ENCODE measurements around the gene EDAR. TPM values are rescaled to one million over a fixed set of nuclear protein-coding genes. Genes with fewer than 3 reads are reported as not detected.

Gene EDAR
- total and polyA plus RNA-seq, 3 experiments from 2014 or later: 0.07 to 0.64 (median 0.16) TPM

DNA sequence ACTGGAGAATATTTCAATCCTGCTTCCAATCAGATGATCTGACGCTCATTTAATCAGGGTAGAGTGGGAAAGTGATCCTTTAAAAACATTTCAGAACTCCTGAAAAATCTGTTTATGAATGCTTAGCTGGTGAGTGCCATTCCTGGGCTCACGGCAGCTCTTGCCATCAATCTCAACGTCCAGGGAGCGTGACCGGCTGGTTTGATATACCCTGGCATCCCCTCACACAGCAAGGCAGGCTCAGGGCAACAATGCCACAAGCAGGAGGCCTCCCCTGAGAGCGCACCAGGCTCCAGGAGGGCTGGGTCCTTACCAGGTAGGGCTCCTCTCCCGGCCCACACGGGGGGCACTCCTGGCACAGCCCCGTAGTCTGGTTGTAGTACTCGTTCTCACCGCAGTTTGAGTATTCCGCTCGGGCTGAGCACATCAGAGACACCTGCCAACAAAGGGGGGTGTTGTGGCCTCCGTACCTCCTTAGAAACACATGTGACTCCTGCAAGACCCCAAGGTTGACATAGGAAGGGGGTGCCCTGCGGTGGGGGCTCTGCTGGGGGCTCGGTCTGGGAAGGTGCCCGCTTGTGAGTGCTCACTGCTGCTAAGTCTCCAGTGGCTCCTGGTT, 59.1 kb downstream of the EDAR start:
- Histone ChIP-seq H3K36me3 (ENCODE audit: insufficient read depth, low read length) (no peaks in the 10 kb centered on the region), H3K4me1 (ENCODE audit: insufficient read depth, low read length) (no peaks in the 10 kb centered on the region), H3K9me3 (ENCODE audit: low read length) (no peaks in the 10 kb centered on the region), H3K4me3 (ENCODE audit: low read length) (no peak overlapping the region), H3K27ac (ENCODE audit: low read depth, low read length) (no peak overlapping the region), H3K27me3 (ENCODE audit: insufficient read depth, low read length, poor library complexity, severe bottlenecking) (no peaks in the 10 kb centered on the region)
- ChIA-PET POLR2A (no interaction called here), CTCF (interaction anchor here (1.6 to 2.0 kb wide), 2 partner anchors 13 to 581 kb away, joined by 3 to 8 read pairs; no protein-coding TSS in a partner anchor)
- Mint-ChIP-seq H3K9me3 (no peaks in the 10 kb centered on the region), H3K27ac (no peak overlapping the region), H3K27me3 (peaks cover 0 to 2% of the 10 kb centered on the region in 2 donors), H3K36me3 (no peaks in the 10 kb centered on the region), H3K4me1 (peaks cover 2 to 6% (median 5%) of the 10 kb centered on the region in 3 donors), H3K4me3 (no peak overlapping the region)
- no peak for DNase-seq

DNA sequence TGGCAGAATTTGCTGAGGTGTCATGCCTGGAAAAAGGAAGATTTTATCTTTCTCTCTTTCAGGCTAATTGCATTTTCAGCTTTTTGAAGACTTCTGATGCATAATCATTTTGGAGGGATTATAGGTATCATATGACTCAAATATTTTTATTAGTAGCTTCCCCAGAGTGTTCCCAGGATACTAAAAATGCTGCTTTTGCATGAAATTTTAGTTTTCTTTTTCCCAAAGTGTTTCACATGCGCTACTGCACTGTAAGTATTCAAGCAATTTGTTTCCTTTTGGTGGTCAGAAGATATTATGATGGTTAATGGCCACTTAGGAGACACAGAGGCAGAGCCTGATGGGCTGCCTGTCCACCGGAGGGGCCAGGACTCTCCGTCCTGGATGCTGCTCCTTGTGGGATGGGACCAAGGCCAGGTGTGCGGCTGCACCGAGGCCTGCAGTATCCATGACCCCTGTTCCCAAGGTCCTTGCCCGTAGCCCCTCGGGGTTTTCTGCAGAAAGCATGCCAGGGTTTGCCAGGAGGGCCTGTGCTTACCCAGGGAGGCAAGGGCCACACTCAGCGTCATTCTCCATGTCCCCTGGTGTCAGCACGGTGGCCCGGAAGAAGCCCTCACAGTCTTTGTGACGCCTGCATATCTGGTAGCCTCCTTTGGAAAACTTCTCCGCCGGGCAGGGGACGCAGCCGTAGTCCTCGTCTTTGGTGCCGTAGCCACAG, 60.2 kb downstream of the EDAR start:
- peaks cover 2 to 6% (median 5%) of the 10 kb centered on the region in 3 donors for H3K4me1 Mint-ChIP-seq
- CTCF ChIA-PET: interaction anchor here (0.6 to 2.1 kb wide), 16 partner anchors 12 to 582 kb away, joined by 3 to 12 read pairs (median 4); partner anchors contain the start of gene EDAR

DNA sequence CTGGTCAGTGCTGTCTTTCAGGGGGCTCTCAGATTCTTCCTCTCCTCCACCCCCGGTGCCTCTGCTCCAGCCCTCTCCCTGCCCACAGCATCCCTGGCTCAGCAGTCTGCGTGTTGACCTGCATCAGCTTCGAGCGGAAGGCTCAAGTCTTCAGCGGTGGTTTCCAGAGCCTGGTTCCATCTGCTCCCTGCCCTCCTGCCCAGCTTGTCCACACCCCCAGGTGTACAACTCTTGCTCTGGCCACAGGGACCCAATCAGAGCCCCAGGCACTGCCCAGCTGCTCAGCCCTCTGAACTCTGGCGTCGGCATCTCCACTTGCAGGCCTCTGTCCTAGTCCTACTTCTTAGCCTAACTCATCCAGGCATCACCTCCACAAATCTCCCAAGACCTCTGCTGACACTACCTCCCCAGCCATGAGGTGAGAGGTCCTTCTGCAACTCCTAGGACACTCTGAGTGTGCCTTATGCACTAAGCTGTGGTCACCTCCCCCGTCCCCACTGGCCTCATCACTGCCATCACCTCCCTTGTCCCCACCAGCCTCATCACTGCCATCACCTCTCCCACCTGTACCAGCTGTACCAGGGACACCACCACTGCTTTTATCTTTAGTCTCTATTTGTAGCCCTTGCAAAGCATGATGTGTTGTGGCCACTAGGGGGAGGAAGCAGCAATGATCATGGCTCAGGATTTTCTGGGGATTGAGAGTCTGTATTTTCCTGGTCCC, 60.9 kb downstream of the EDAR start:
- no peak overlapping the region for H3K4me3 ChIP-seq (ENCODE audit: low read length)
- Mint-ChIP-seq H3K36me3 (no peaks in the 10 kb centered on the region), H3K9me3 (no peaks in the 10 kb centered on the region), H3K27ac (peak overlapping the region in 1 of 8 donors; percentile 3), H3K27me3 (peaks cover 0 to 2% of the 10 kb centered on the region in 2 donors), H3K4me1 (peaks cover 2 to 6% (median 5%) of the 10 kb centered on the region in 3 donors), H3K4me3 (no peak overlapping the region)
- POLR2A ChIA-PET: interaction anchor here (1.3 kb wide), 1 partner anchor 104 kb away, joined by 3 read pairs; no protein-coding TSS in a partner anchor
- H3K9me3 ChIP-seq (ENCODE audit: low read length): no peaks in the 10 kb centered on the region
- H3K27me3 ChIP-seq (ENCODE audit: insufficient read depth, low read length, poor library complexity, severe bottlenecking): no peaks in the 10 kb centered on the region
- H3K27ac ChIP-seq (ENCODE audit: low read depth, low read length): no peak overlapping the region
- H3K36me3 ChIP-seq (ENCODE audit: insufficient read depth, low read length): peaks cover 1% of the 10 kb centered on the region
- CTCF ChIA-PET: interaction anchor here (0.9 to 2.1 kb wide), 15 partner anchors 13 to 582 kb away, joined by 3 to 12 read pairs (median 4); partner anchors contain the start of gene EDAR
- DNase-seq: peak in 2 of 5 donors; percentile 33 to 48
- no peaks in the 10 kb centered on the region for H3K4me1 ChIP-seq (ENCODE audit: insufficient read depth, low read length)

More for the DNA sequence above, 60.2 kb downstream of the EDAR start:
- Histone ChIP-seq H3K27me3 (ENCODE audit: insufficient read depth, low read length, poor library complexity, severe bottlenecking) (no peaks in the 10 kb centered on the region), H3K36me3 (ENCODE audit: insufficient read depth, low read length) (no peaks in the 10 kb centered on the region), H3K4me3 (ENCODE audit: low read length) (no peak overlapping the region), H3K9me3 (ENCODE audit: low read length) (no peaks in the 10 kb centered on the region), H3K4me1 (ENCODE audit: insufficient read depth, low read length) (no peaks in the 10 kb centered on the region), H3K27ac (ENCODE audit: low read depth, low read length) (no peak overlapping the region)
- H3K9me3 Mint-ChIP-seq: no peaks in the 10 kb centered on the region
- POLR2A ChIA-PET: interaction anchor here (1.3 kb wide), 1 partner anchor 103 kb away, joined by 3 read pairs; no protein-coding TSS in a partner anchor
- H3K27me3 Mint-ChIP-seq: peaks cover 0 to 2% of the 10 kb centered on the region in 2 donors
- H3K27ac Mint-ChIP-seq: no peak overlapping the region
- no peaks in the 10 kb centered on the region for H3K36me3 Mint-ChIP-seq
- no peak overlapping the region for H3K4me3 Mint-ChIP-seq
- peak in 1 of 5 donors; percentile 8 for DNase-seq

DNA sequence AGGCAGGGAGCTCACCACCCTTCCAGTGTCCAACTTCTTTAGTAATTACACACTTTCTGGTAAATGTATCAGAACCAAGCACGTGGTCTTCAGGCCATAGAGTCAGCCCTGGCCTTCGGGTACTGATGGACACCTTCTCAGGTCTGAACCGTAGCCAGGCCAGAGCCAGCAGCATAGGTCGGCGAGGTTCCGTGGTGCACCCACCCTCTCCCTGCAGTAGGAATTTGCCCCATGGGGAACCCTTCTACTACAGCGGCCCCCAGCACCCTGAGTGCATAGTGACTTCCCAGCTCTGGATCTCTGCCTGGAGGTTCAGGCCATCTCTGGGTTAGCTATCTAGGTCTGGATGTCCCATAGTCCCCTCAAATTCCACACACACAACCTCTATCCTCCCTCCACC, 61.6 kb downstream of the EDAR start:
- H3K27ac Mint-ChIP-seq: no peak overlapping the region
- POLR2A ChIA-PET: no interaction called here
- Histone ChIP-seq H3K9me3 (ENCODE audit: low read length) (no peaks in the 10 kb centered on the region), H3K27me3 (ENCODE audit: insufficient read depth, low read length, poor library complexity, severe bottlenecking) (no peaks in the 10 kb centered on the region), H3K4me3 (ENCODE audit: low read length) (no peak overlapping the region), H3K27ac (ENCODE audit: low read depth, low read length) (no peak overlapping the region), H3K4me1 (ENCODE audit: insufficient read depth, low read length) (no peaks in the 10 kb centered on the region), H3K36me3 (ENCODE audit: insufficient read depth, low read length) (peaks cover 5% of the 10 kb centered on the region)
- H3K4me1 Mint-ChIP-seq: peaks cover 2 to 6% (median 5%) of the 10 kb centered on the region in 3 donors
- H3K36me3 Mint-ChIP-seq: no peaks in the 10 kb centered on the region
- H3K4me3 Mint-ChIP-seq: no peak overlapping the region
- CTCF ChIA-PET: interaction anchor here (1.6 to 2.1 kb wide), 4 partner anchors 14 to 583 kb away, joined by 7 to 12 read pairs (median 8); partner anchors contain the start of gene EDAR
- H3K9me3 Mint-ChIP-seq: no peaks in the 10 kb centered on the region
- DNase-seq: no peak
- peaks cover 0 to 2% of the 10 kb centered on the region in 2 donors for H3K27me3 Mint-ChIP-seq

DNA sequence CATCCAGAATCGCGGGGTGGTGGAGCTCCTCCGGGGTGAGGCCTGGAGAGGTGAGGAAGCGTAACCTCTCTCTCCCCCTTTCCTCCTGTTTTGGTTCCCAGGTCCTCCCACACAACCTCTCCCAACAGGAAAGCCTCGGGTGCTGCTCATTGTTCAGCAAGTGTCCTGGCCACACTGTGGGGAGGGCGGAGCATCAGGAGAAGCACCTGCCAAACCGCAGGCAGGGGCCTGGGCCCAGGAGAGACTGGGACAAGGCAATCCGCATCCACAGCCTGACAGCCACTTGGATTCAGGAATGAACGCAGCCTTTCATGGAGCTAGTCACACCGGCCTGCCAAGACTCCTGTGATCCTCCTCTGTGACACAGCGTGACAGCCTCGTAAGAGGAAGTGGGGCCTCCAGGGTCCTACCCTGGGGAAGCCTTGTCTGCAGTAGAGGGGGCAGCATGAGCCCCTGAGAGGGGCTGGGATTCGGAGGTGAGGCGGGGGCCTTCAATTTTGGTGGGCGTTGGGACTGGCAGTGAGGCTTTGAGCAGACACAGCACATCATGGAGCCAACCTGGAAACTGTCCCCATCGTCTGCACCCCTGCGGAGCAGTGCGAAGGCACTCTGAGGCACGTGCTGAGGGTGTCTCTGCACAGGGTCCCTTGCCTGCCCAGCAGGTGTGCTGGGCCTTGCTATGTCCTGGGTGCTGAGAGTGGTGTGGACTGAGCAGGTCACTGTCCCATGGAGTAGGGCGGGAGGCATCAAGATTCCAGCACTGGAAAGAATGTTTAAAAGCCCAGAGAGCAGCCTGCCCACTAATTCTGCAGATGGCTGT, 62.2 kb downstream of the EDAR start:
- peaks cover 2 to 6% (median 5%) of the 10 kb centered on the region in 3 donors for H3K4me1 Mint-ChIP-seq

DNA sequence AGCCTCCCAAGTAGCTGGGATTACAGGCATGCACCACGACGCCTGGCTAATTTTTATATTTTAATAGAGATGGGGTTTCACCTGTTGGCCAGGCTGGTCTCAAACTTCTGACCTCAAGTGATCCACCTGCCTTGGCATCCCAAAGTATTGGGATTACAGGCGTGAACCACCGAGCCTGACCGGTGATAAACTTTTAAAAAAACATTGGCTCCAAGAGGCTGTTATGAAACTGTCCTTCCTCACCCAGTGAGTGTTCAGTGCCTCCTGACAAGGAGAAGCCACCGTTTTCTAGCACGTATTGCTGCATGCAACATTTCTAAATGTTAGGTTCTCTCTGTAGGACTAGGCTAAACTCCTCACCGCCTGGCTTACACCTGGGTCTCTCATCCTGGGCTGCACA, 63.3 kb downstream of the EDAR start:
- H3K4me1 Mint-ChIP-seq: peaks cover 2 to 6% (median 5%) of the 10 kb centered on the region in 3 donors
- no peak for DNase-seq
- no peak overlapping the region for H3K4me3 ChIP-seq (ENCODE audit: low read length)
- H3K27ac ChIP-seq (ENCODE audit: low read depth, low read length): no peak overlapping the region
- CTCF ChIA-PET: interaction anchor here (1.0 kb wide), 1 partner anchor 585 kb away, joined by 3 read pairs; no protein-coding TSS in a partner anchor
- H3K4me3 Mint-ChIP-seq: no peak overlapping the region
- POLR2A ChIA-PET: no interaction called here
- H3K9me3 ChIP-seq (ENCODE audit: low read length): no peaks in the 10 kb centered on the region
- no peaks in the 10 kb centered on the region for H3K36me3 Mint-ChIP-seq
- no peaks in the 10 kb centered on the region for H3K27me3 ChIP-seq (ENCODE audit: insufficient read depth, low read length, poor library complexity, severe bottlenecking)
- H3K4me1 ChIP-seq (ENCODE audit: insufficient read depth, low read length): no peaks in the 10 kb centered on the region
- no peaks in the 10 kb centered on the region for H3K9me3 Mint-ChIP-seq
- H3K27ac Mint-ChIP-seq: no peak overlapping the region
- H3K36me3 ChIP-seq (ENCODE audit: insufficient read depth, low read length): peaks cover 5% of the 10 kb centered on the region
- H3K27me3 Mint-ChIP-seq: no peaks in the 10 kb centered on the region

More for the DNA sequence above, 62.2 kb downstream of the EDAR start:
- Mint-ChIP-seq H3K36me3 (no peaks in the 10 kb centered on the region), H3K4me3 (no peak overlapping the region), H3K27ac (no peak overlapping the region), H3K9me3 (no peaks in the 10 kb centered on the region), H3K27me3 (no peaks in the 10 kb centered on the region)
- Histone ChIP-seq H3K27ac (ENCODE audit: low read depth, low read length) (no peak overlapping the region), H3K36me3 (ENCODE audit: insufficient read depth, low read length) (peaks cover 5% of the 10 kb centered on the region), H3K4me3 (ENCODE audit: low read length) (no peak overlapping the region), H3K4me1 (ENCODE audit: insufficient read depth, low read length) (no peaks in the 10 kb centered on the region), H3K27me3 (ENCODE audit: insufficient read depth, low read length, poor library complexity, severe bottlenecking) (no peaks in the 10 kb centered on the region), H3K9me3 (ENCODE audit: low read length) (no peaks in the 10 kb centered on the region)
- DNase-seq: no peak
- ChIA-PET POLR2A (no interaction called here), CTCF (interaction anchor here (1.0 to 2.1 kb wide), 3 partner anchors 62 to 584 kb away, joined by 3 to 7 read pairs (median 3); partner anchors contain the start of gene EDAR)

DNA sequence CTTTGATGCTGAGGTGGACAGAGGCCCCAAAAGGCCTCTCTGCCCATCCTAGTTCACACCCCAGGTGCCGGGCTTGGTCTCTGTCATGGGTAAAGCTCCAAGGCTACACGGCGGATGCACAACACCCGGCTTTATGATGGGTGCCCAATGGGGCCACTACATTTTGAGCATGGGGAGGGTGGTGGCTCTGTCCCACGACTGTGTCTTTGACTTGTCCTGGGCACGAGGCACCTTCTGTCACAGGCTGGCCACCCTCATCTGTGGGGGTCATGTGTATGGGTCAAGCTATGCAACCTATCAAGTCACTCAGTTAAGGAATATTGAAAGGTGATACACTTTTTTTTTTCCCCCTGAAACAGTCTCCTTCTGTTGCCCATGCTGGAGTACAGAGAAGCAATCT, 63.7 kb downstream of the EDAR start:
- H3K9me3 Mint-ChIP-seq: no peaks in the 10 kb centered on the region
- no peak overlapping the region for H3K27ac Mint-ChIP-seq
- H3K27me3 Mint-ChIP-seq: peaks cover 0 to under 1% of the 10 kb centered on the region in 2 donors
- no peak overlapping the region for H3K27ac ChIP-seq (ENCODE audit: low read depth, low read length)
- no peaks in the 10 kb centered on the region for H3K36me3 Mint-ChIP-seq
- DNase-seq: no peak
- H3K36me3 ChIP-seq (ENCODE audit: insufficient read depth, low read length): peaks cover 5% of the 10 kb centered on the region
- H3K4me1 ChIP-seq (ENCODE audit: insufficient read depth, low read length): no peaks in the 10 kb centered on the region
- CTCF ChIA-PET: no interaction called here
- H3K4me3 Mint-ChIP-seq: no peak overlapping the region
- POLR2A ChIA-PET: no interaction called here
- H3K4me1 Mint-ChIP-seq: peaks cover 2 to 6% (median 5%) of the 10 kb centered on the region in 3 donors
- no peaks in the 10 kb centered on the region for H3K27me3 ChIP-seq (ENCODE audit: insufficient read depth, low read length, poor library complexity, severe bottlenecking)
- no peaks in the 10 kb centered on the region for H3K9me3 ChIP-seq (ENCODE audit: low read length)
- no peak overlapping the region for H3K4me3 ChIP-seq (ENCODE audit: low read length)
